HG03196 (cell line): ENCODE measurements around the gene MRPS14.

Experiments
- ATAC-seq: cut with Tn5 transposase; IDR thresholded peaks from one replicate; pipeline ENCODE4 v1.9.1; 2021; ENCODE audit not compliant: unreplicated experiment

Gene MRPS14

GRCh38 chr1:174988986-174989385 is 34.2 kb downstream of the MRPS14 start:
- ATAC-seq: peak; percentile 58

- ATAC-seq: peak; percentile 17
These were observed 34.7 kb downstream of the MRPS14 start for GRCh38 chr1:174988539-174988938.

- no peak for ATAC-seq
These were observed 38.3 kb downstream of the MRPS14 start for GRCh38 chr1:174984952-174985351.

GRCh38 chr1:174982971-174983689 is 40.1 kb downstream of the MRPS14 start:
- no peak for ATAC-seq

GRCh38 chr1:174976436-174977108 is 46.7 kb downstream of the MRPS14 start:
- ATAC-seq: no peak

GRCh38 chr1:174975764-174976163 is 47.5 kb downstream of the MRPS14 start:
- no peak for ATAC-seq

- ATAC-seq: no peak
These were observed 48.5 kb downstream of the MRPS14 start for GRCh38 chr1:174974711-174975119.

- no peak for ATAC-seq
These were observed 51.3 kb downstream of the MRPS14 start for GRCh38 chr1:174971902-174972301.

GRCh38 chr1:174971466-174971865 is 51.8 kb downstream of the MRPS14 start:
- no peak for ATAC-seq

GRCh38 chr1:174969977-174970376 is 53.2 kb downstream of the MRPS14 start:
- no peak for ATAC-seq

- peak; percentile 74 for ATAC-seq
These were observed 54.4 kb downstream of the MRPS14 start for GRCh38 chr1:174968750-174969244.

GRCh38 chr1:174967845-174968705 is 55.1 kb downstream of the MRPS14 start:
- ATAC-seq: no peak

- ATAC-seq: no peak
These were observed 57.1 kb downstream of the MRPS14 start for GRCh38 chr1:174966008-174966572.

- no peak for ATAC-seq
These were observed 57.7 kb downstream of the MRPS14 start for GRCh38 chr1:174965362-174966007.

- ATAC-seq: no peak
These were observed 58.3 kb downstream of the MRPS14 start for GRCh38 chr1:174964972-174965361.

- ATAC-seq: no peak
These were observed 58.8 kb downstream of the MRPS14 start for GRCh38 chr1:174964261-174964971.

GRCh38 chr1:174963529-174964125 is 59.6 kb downstream of the MRPS14 start:
- ATAC-seq: no peak
